Transverse colon (tissue), 4 donors: ENCODE results near the gene KRTAP5-1. TPM values are rescaled to one million over a fixed set of nuclear protein-coding genes. Genes with fewer than 3 reads are reported as not detected.
"Not testable (repeated sequence)": the region's sequence is repeated elsewhere in the genome, so short reads cannot be mapped to it uniquely, and the experiment has no call there.

Experiments
- DNase-seq: peaks from one replicate; pipeline ENCODE4 v3.0.0-alpha.2; 2019
- H3K27ac ChIP-seq, 4 donors: fragments of 200-600 bp; sonication (generic); 2 replicates each; pipeline ENCODE4 v1.5.1; 2016 to 2018; ENCODE audit warnings: inconsistent platforms in 4 of 4
- H3K27me3 ChIP-seq: fragments of 200-600 bp; sonication (generic); 2 replicates; pipeline ENCODE4 v1.5.1; 2017; ENCODE audit warnings: inconsistent platforms
- H3K36me3 ChIP-seq, 4 donors: fragments of 200-600 bp; sonication (generic); 2 replicates each; pipeline ENCODE4 v1.5.1; 2017 to 2019; ENCODE audit warnings: inconsistent platforms in 4 of 4
- H3K4me1 ChIP-seq, 4 donors: fragments of 200-600 bp; sonication (generic); 2 replicates each; pipeline ENCODE4 v1.5.1; 2017 to 2020; ENCODE audit warnings: inconsistent platforms in 4 of 4
- H3K4me3 ChIP-seq, 4 donors: fragments of 200-600 bp; sonication (generic); 1 replicate in 1 of 4; 2 replicates in 3 of 4; pipeline versions ENCODE4 v1.5.1 to v1.6.1; 2017 to 2019; ENCODE audit warnings: inconsistent platforms in 4 of 4
- H3K9me3 ChIP-seq, 2 donors: fragments of 200-600 bp; sonication (generic); 2 replicates each; pipeline ENCODE4 v1.5.1; 2017 to 2019; ENCODE audit warnings: inconsistent platforms in 2 of 2
- CTCF ChIP-seq, 5 experiments: fragments of 200-600 bp in 3 of 5; fragments of 450-650 bp in 2 of 5; sonication (generic) in 3 of 5; IDR thresholded peaks; 1 replicate in 2 of 5; 2 replicates in 3 of 5; pipeline ENCODE4 v1.5.1; 2016 to 2017; ENCODE audit warnings: antibody characterized with exemption in 5 of 5, inconsistent platforms in 3 of 5, mild to moderate bottlenecking in 2 of 5, moderate library complexity in 1 of 5
- EP300 ChIP-seq: sonication (generic); formaldehyde crosslinking; IDR thresholded peaks from one replicate; pipeline ENCODE4 v1.6.1; 2017; ENCODE audit warnings: antibody characterized with exemption, low read depth
- POLR2A ChIP-seq: fragments of 450-650 bp; IDR thresholded peaks from one replicate; pipeline ENCODE4 v1.6.1; 2016; ENCODE audit warnings: antibody characterized with exemption, mild to moderate bottlenecking, moderate library complexity
- POLR2AphosphoS5 ChIP-seq, 3 donors: sonication (generic); formaldehyde crosslinking; IDR thresholded peaks; one replicate each; pipeline ENCODE4 v1.6.1; 2016; ENCODE audit warnings: antibody characterized with exemption in 3 of 3
- WGBS, 2 donors: methylation state at CpG; one replicate each; pipeline ENCODE4 v1.1.5; 2018; ENCODE audit warnings: low coverage in 1 of 2; 5-methylcytosine and 5-hydroxymethylcytosine counted together
- in situ Hi-C, 4 donors: fragments of 200-750 bp; cut with MboI; loops; one replicate each; pipeline versions ENCODE4 v1.15.0 to v1.15.1; 2017; ENCODE audit warnings: low sequenced_read_pairs in 3 of 4, low pct_ligation_motif_present in 1 of 4, low pct_unique_long_range_greater_than_20kb in 1 of 4
- intact Hi-C: fragments of 100-400 bp; cut with DNase I; formaldehyde crosslinking; loops from one replicate; pipeline ENCODE4 v1.15.1; 2023; ENCODE audit warnings: low total_unique reads
- total RNA-seq, 4 donors: library from RNA; depleted of rRNA; stranded (reverse); fragments of >200 nt; gene quantifications; one replicate each; pipeline ENCODE4 v1.1.0, GENCODE V29; 2016

The KRTAP5-1 gene
- total RNA-seq, 4 donors from 2014 or later: not detected

- intact Hi-C loops: no loop called here
- no peak overlapping the region for H3K4me3 ChIP-seq
- H3K27me3 ChIP-seq: peaks cover 33% of the 10 kb centered on the region
- no peaks in the 10 kb centered on the region for H3K4me1 ChIP-seq
- no peaks in the 10 kb centered on the region for H3K9me3 ChIP-seq
- DNase-seq: no peak
- no peaks in the 10 kb centered on the region for H3K36me3 ChIP-seq
- TF ChIP-seq CTCF (IDR thresholded peaks at IDR 0.05) (no peak), POLR2A (no peak), POLR2AphosphoS5 (IDR thresholded peaks at IDR 0.05) (no peak), EP300 (no peak)
- in situ Hi-C loops: no loop called here
- H3K27ac ChIP-seq: no peak overlapping the region
- 59 to 77% methylated on average over 4 to 10 of the region's 10 CpGs for WGBS, 2 donors
These were observed 33.1 kb upstream of the KRTAP5-1 start for GRCh38 chr11:1618231-1618630.

GRCh38 chr11:1608363-1608762, 23.3 kb upstream of the KRTAP5-1 start, which contains the start of gene KRTAP5-3:
TSS of gene KRTAP5-3 (minus strand) at chr11:1608463. CDS start at chr11:1608385, 78 bp downstream.
- H3K4me1 ChIP-seq: no peaks in the 10 kb centered on the region
- peaks cover 32% of the 10 kb centered on the region for H3K27me3 ChIP-seq
- H3K4me3 ChIP-seq: no peak within 1 kb of the TSS
- no peaks in the 10 kb centered on the region for H3K9me3 ChIP-seq
- in situ Hi-C loops (no loop called here), intact Hi-C loops (no loop called here)
- no peak within 1 kb of the TSS for H3K27ac ChIP-seq
- DNase-seq: no peak
- 62% methylated on average over 4 of the region's 4 CpGs; no CpG with 5 or more reads in 1 of the 2 donors for WGBS, 2 donors
- TF ChIP-seq POLR2A: no peak
- TF ChIP-seq CTCF (IDR thresholded peaks at IDR 0.05): no peak
- no peaks in the 10 kb centered on the region for H3K36me3 ChIP-seq

- in situ Hi-C loops, H3K4me3 ChIP-seq, H3K4me1 ChIP-seq, DNase-seq, H3K9me3 ChIP-seq, H3K36me3 ChIP-seq, H3K27ac ChIP-seq, intact Hi-C loops: not testable (repeated sequence)
- peaks cover 35% of the 10 kb centered on the region for H3K27me3 ChIP-seq
- WGBS, 2 donors: 27% methylated on average over 2 of the region's 5 CpGs; no CpG with 5 or more reads in 1 of the 2 donors
These were observed 22.8 kb upstream of the KRTAP5-1 start for GRCh38 chr11:1607901-1608300.

- H3K36me3 ChIP-seq, intact Hi-C loops, H3K9me3 ChIP-seq, H3K4me1 ChIP-seq, H3K4me3 ChIP-seq, H3K27ac ChIP-seq, DNase-seq, in situ Hi-C loops: not testable (repeated sequence)
- peaks cover 37% of the 10 kb centered on the region for H3K27me3 ChIP-seq
- 30 to 75% methylated on average over 2 to 18 of the region's 18 CpGs for WGBS, 2 donors
These were observed 22.2 kb upstream of the KRTAP5-1 start for GRCh38 chr11:1607156-1607845.

GRCh38 chr11:1605923-1606322, 20.8 kb upstream of the KRTAP5-1 start:
- peaks cover 33% of the 10 kb centered on the region for H3K27me3 ChIP-seq
- DNase-seq, H3K4me1 ChIP-seq, H3K4me3 ChIP-seq, H3K27ac ChIP-seq, in situ Hi-C loops, H3K36me3 ChIP-seq, H3K9me3 ChIP-seq, intact Hi-C loops: not testable (repeated sequence)
- 66 to 79% methylated on average over 5 to 13 of the region's 13 CpGs for WGBS, 2 donors

GRCh38 chr11:1604711-1605110, 19.6 kb upstream of the KRTAP5-1 start:
- H3K4me1 ChIP-seq: no peaks in the 10 kb centered on the region
- intact Hi-C loops: no loop called here
- no peak overlapping the region for H3K4me3 ChIP-seq
- H3K9me3 ChIP-seq: no peaks in the 10 kb centered on the region
- in situ Hi-C loops: no loop called here
- no peak overlapping the region for H3K27ac ChIP-seq
- 92% methylated on average over 6 of the region's 7 CpGs; no CpG with 5 or more reads in 1 of the 2 donors for WGBS, 2 donors
- peaks cover 33% of the 10 kb centered on the region for H3K27me3 ChIP-seq
- DNase-seq: no peak
- no peaks in the 10 kb centered on the region for H3K36me3 ChIP-seq
- TF ChIP-seq EP300: no peak
- TF ChIP-seq CTCF (IDR thresholded peaks at IDR 0.05): no peak
- TF ChIP-seq POLR2AphosphoS5 (IDR thresholded peaks at IDR 0.05): no peak
- no peak for TF ChIP-seq POLR2A
